ENCODE measurements around the gene SAMD3.
"Not testable (repeated sequence)": the region's sequence is repeated elsewhere in the genome, so short reads cannot be mapped to it uniquely, and the experiment has no call there.

SAMD3 gene, protein sequence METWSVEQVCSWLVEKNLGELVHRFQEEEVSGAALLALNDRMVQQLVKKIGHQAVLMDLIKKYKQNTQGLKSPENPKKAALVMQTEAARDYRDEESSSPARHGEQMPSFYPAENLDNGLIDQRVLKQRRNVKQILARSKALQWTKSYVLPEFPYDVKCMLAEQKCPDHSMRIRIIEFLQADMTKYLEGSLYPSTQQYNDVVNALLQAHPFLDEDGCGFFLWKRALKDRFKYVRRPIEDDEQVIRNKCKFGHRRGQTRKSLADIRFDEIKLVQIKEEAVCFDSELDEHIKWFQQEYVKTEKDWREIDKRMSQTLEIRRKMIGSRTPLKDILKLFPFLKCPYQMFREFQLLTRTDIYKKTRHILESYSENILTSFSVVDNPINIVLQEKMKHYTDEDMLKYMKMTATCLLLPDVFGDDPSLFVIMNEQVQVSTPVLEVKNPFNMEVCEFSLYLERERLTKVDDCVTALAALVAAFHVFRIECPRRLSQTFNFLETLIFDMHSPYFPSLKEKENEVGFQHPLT

DNA sequence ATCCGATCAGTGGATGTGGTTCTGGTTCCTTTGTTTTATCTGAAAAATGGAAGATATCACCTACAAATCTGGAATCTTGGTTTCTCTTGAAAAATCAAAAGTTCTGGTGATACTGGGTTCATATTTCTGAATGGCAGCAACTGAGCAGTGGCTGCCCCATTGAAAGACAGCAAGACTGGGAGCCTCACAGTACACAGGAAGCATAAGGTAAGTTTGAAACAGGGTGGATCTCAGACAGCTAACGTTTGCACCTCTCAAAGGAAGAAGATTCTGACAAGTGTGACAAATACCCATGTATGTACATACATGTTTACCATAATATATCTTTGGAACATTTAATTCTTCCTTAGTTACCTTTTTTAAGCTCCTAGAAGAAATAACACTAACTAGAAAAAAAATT lies at the start of gene SAMD3:
Gene SAMD3 (minus strand): TSS at position 177 of the 400 bp plus-strand sequence. CDS start 7,678 bp downstream, outside the sequence.
- DNase-seq: no peak

DNA sequence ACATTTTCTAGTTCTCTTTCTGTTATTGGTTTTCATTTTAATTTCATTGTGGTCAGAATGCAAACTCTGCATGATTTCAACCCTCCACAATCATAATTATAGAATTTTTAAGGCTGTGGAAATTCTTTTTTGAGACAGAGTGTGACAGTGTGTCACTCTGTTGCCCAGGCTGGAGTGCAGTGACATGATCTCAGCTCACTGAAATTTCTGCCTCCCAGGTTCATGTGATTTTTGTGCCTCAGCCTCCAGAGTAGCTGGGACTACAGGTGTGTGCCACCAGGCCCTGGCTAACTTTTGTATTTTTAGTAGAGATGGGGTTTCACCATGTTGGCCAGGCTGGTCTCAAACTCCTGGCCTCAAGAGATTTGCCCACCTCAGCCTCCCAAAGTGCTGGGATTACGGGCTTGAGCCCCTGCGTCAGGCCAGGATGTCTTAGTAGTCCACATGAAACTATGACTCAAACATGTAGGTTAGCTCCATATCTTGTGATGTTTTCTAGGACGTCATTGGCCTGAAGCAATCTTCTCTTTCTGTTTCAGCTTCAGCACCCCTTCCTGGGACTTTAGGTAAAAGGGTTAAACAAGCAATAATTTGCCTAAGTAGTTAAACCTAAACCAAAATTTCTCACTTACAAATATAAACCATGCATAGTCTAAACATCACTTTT lies 47.4 kb upstream of the SAMD3 start:
- DNase-seq: no peak

DNA sequence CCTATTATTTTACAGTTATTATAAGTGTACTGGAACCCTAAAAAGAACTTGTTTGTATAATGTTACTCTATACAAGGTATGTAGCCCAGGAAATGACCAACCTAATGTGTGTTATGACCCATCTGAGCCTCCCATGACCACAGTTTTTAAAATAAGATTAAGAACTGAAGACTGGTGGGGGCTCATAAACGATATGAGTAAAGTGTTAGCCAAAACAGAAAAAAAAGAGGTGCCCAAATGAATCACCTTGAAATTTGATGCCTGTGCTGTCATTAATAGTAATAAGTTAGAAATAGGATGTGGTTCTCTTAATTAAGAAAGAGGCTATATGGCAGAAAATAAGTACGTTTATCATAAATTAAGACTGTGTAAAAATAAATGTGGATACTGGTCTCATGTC lies 42.8 kb upstream of the SAMD3 start:
- DNase-seq: not testable (repeated sequence)

DNA sequence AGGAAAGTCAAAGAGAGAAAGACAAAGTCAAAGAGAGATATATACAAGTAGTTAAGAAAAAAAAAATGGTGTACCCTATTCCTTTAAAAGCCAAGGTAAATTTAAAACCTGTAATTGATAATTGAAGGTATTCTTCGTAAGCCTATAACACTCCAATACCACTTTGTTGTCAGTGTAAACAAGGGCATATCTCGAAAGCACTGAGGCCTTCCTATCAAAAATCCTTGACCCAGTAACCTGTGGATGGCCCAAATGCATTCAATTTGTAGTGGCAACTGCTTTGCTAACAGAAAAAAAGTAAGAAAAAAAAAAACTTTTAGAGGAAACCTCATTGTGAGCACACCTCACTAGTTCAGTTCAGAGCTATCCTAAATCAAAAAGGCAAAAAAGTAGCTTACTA lies 39.3 kb upstream of the SAMD3 start:
- no peak for DNase-seq

DNA sequence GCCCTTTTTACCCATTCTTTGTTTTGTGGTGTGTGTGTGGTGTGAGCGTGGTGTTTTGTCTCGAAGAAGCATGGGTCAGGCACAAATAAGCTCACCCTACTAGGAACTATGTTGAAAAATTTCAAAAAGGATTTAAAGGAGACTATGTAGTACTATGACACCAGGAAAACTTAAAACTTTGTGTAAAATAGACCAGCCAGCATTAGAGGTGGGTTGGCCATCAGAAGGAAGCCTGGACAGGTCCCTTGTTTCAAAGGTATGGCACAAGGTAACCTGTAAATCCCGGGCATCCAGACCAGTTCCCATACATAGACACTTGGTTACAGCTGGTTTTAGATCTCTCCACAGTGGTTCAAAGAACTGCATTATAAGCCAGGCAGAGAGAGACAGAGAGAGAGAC lies 38.8 kb upstream of the SAMD3 start:
- DNase-seq: not testable (repeated sequence)

DNA sequence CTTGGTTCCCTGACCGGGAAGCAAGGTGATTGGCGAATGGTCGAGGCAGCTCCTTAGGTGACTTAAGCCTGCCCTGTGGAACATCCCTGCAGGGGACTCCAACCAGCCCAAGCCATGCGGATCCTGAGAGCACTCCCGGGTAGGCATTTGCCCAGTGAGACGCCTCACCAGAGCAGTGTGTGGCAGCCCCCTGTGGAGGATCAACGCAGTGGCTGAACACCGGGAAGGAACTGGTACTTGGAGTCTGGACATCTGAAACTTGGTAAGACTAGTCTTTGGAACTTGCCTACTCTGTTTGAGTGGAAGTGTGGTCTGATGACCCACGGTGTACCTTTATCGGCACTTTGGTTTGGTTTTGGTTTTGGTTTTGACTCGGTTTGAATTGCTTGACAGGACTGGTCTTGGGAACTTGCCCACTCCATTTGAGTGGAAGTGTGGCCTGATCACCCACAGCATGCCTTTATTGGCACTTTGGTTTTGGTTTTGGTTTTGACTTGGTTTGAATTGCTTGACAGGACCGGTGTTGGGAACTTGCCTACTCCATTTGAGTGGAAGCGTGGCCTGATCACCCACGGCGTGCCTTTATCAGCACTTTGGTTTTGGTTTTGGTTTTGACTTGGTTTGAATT lies 38.0 kb upstream of the SAMD3 start:
- DNase-seq: not testable (repeated sequence)

DNA sequence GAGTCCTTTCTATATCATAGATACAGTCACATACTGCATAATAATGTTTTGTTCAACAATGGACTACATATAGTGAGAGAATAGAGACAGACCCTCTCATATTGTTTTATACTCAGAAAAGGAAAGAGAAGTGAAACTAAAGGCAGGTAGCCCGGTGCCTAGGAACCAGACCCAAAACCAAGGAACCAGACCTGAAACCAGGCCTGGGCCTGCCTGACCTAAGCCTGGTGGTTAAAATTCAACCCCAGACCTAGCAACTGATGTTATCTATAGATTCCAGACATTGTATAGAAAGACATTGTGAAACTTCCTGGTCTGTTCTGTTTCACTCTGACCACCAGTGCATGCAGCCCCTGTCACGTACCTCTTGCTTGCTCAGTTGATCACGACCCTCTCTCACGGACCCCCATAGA lies 37.3 kb upstream of the SAMD3 start:
- not testable (repeated sequence) for DNase-seq

DNA sequence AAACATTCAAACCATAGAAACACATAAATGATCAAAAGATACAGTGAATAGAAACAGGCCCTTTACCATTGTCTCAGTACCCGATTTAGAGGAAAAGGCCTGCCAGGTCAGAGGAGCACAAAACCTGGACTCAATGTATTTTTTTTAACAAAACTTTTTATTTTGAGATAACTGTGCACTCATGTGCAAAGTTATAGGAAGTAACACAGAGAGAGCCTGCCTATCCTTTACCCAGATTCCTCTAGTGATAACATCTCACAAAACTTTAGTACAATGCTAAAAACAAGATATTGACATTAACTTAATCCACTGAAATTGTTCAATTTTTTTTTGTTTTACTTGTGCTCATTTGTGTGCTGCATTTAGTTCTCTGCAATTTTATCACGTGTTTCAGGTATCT lies 36.8 kb upstream of the SAMD3 start:
- DNase-seq: no peak

DNA sequence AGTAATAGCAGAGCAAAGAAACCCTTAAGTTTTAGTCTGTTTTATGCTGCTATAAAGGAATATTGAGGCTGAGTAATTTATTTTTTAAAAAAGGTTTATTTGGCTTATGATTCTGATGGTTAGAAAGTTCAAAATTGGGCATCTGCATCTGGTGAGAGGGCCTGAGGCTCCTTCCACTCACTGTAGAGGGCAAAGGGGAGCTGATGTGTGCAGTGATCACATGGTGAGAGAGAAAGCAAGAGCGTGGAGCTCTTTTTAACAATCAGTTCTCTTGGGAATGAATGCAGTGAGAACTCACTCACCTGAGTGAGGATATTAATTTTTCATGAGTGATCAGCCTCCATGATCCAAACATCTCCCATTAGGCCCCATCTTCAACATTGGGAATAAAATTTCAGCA lies 36.4 kb upstream of the SAMD3 start:
- no peak for DNase-seq

DNA sequence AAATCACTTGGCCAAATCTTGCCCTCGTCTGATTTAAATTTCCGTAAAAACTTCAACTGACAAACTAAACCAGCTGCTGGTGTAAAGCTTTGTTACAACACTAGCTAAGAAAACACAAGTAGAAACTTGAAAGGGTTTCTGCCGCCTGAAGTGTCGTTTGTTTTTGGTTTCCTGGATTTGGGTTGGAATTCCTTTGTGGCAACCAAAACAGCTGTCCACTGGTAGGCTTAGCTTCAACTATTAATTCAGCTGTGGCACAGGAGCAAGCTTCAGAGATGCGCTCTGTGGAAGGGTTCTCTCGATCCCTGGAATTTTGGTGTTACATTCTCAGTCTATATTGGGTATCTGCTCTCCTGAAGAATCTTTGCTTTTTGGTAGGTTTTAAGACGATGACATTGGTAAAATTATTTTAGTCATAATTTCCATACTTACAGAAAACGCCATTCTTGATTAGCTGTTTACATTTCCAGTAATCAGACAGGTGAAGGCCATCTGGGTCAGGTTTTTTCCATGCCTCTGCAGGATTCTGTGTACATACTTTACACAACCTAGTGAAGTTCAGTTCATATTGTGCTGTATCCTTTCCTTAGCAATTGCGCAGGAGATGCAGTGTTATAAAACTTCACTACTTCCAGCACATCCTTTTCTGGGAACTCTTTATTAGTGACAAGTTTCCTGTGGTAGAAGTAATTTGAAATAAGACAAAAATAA lies 29.9 kb upstream of the SAMD3 start:
- DNase-seq: no peak

DNA sequence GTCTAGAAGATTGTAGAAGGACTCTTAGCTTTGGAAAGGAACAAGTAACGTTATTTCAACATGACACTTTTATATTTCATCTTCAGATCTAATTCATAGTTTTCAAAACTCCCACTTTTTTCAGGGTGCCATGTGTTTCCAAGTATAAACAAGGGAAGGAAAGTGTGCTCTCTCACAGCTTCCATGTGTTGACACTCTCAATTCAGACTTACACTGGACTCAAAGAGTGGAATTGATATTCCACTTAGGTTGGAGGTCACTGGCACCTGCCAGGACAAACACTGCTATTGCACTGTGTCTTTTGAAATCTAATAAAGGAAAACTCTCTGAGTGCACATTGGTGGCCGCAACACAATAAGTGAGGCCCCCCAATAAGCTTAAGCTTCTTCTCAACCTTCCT lies 22.5 kb upstream of the SAMD3 start:
- DNase-seq: no peak

DNA sequence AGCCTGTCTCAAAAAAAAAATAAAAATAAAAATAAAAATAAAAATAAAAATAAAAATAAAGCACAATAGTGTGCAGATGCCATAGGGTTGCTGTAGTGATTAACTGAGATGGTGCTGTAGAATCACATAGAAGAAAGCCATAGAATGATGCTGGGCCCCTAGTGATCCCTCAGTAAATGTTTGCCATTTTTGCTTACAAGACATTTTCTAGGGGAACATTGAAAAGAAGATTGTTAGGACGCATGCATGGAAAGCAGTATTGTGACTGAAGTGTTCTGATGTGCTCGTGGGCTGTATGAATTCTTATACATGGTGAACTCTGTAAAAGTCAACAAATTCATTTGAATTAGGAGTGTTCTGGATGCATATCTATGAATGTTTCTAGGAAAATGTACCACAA lies 22.0 kb upstream of the SAMD3 start:
- DNase-seq: no peak

DNA sequence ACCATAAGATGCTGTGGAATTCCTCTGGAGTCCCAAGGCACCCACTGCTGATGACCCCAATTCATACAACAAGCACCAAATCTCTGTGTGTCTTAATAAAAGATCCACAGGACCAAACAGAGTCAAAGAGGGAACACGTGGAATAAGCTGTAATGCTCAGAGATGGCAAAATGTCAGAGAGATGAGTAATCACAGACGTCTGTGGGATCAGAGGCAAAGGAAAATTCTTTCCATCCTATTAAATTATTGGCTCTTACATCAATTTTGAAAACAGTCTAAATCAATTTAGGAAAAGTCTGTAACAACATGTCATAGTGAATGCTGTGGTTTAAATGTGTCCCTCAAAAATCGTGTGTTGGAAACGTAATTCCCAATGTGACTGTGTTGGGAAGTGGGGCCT lies 17.5 kb upstream of the SAMD3 start:
- DNase-seq: no peak

DNA sequence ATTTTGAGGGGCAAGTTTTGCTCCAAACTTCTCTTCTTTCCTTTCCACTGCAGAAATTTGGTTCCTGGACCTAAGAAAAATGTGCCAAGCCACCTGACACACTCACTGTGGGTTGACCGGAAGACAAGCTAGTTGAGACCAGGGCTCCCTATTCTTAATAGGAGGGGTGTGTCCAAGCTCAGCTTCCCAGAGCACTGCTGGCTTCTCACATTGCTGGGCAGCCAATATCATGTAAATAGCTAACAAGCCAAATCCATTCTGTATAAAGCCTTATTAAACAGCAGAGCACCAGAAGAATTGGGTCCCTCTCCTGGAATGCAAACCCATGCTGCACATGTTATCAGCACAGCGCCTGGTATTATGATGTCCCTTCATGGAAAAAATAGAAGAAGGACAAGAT lies 17.0 kb upstream of the SAMD3 start:
- no peak for DNase-seq

DNA sequence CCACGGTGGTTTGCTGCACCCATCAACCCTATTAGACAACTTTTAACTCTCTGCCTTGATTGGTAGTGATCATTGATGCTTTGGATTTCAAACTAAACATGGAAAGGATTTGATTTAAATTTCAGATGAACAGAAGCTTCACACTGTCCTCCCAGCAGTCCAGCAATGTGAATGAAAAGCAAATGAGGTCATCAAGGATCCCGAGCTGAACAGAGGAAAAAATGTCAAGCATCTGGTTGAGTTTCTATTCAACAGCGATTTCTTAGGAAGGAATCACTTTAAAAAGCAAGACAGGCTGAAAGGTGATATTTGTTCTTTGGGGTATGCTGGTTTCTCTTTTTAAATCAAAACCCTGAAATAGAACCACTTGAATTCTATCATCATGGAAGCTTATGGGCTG lies 10.6 kb upstream of the SAMD3 start:
- DNase-seq: no peak

DNA sequence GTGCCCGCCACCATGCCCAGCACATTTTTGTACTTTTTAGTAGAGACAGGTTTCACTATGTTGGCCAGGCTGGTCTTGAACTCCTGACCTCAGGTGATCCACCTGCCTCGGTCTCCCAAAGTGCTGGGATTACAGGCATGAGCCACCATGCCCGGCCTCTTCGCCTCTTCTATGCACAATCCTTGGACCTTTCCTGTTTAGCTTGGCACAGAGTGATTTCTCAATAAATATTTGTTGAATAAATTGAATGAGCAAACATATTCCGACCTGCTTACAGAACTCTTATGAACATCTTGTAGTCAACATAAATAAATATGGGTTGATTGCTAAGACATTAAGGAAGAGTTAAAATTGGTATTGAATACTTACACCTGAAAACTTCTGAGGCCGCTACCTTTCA lies 7.8 kb upstream of the SAMD3 start:
- DNase-seq: not testable (repeated sequence)

DNA sequence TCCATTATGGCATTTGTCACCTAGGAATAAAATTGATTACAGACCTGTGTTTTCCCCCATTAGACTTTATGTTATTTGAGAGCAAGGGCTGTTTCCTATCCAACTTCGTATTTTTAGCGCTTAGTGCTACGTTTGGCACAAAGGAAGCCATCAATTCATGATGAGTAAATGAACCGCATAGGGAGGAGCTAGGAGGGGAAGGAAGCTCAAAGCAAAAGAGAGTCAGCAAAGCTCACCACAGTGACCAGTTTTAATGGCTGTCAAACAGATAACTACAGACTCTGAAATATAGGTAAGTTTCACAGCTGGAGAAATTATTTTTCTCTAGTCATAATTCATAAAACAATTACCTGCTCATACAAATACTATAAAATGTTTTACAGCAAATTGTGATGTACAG lies 6.9 kb upstream of the SAMD3 start:
- DNase-seq: no peak

DNA sequence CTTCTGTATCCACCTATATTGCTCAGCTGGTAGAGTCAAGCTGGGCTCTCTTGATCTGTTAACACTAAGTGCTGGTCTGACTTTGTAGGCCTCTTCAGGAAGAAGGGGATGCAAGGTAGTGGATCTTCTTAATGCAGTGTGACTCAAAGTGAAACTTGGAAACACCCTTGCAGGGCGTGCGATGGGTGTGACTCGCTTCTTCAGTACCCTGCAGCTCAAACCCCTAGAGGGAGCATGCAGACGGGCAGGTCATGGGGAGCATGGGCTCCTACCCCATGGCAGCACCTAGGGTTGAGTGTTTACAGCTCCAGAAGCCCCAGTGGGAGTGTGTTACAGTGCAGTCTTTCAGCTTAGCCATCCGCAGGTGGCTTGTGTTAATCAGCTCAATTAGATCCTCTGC lies 757 bp upstream of the SAMD3 start:
- DNase-seq: no peak

DNA sequence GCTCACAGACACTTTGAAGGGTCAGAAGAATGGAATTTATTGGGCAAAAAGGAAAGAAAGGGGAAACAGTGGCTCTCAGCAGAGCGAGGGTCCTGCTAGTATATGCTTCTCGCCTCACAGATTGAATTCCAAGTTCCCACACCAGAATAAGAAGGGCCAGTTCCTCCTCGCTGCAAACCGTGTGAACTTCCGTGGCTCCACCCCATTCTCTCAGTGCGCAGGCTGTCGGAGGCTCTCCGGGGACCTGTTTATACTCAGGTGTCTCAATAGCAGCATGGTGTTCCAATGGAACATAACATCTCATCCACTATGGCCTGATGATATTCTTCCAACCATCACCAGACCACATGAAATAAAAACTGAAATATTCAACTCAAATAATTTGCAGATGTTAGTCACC lies 4.6 kb downstream of the SAMD3 start:
- DNase-seq: no peak

DNA sequence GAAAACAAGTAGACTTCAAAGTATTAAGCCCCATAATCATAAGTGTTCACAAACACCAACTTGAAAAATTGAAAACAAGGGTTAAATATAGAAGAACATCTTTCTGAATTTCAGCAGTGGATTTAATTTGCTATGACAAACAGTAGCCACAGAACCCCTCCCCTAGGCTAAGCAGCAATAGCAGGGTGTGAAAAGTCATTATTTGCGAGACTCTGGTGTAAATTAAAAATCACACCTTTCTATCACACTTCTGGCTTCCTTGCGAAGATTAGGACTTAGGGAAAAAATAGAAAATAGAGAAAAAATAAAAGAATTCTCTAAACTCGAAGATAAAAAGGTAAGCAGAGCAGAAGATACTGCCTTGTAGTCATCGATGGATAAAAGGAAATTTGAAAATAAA lies 6.1 kb downstream of the SAMD3 start:
- no peak for DNase-seq

DNA sequence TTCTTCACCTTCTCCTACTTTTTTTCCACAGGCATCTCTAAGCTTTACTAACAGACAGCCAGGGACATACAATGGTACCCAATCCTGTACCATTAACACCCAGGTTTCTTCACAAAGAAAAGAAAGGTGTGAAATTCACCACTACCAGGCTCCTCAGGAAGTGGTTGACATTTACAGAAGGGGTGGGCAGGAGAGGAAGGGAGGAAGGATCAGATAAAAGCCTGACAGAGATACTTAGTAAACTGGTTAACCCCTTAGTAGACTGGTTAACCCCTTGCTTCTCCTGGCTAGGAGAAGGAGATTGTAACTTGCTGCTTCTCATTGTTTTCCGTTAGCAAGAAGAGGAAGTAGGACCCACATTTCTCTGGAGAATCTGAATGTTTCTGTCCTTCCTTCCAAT lies 7.2 kb downstream of the SAMD3 start:
- no peak for DNase-seq

DNA sequence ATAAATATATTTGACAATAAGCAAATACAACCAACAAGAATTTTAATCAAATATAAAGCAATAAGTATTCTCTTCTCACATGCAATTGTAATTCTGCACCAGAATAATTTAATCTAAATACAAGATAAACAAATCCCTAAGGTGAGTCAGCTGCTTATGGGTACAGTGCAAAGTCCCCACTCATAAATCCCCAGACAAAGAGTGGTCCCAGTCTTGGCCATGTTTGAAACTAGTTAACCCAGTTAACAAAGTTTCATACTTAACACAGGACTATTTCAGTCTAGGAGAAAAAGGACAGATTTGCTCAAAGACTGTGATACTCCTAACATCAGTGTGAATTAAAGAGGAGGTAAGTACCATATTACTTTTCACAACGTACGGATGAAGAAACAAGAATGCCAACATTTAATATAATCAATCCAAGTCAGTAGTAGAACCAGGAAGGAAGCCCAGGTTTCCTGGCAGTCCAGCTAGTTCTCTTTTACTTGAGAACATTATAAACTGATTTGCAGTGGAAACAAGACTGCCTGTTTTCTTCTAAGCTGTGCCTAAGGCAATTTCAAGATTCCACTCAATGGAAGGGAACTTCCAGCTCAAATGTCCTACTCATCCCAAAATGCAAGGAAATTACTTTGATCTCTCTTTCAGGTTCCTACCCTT lies 10.4 kb downstream of the SAMD3 start:
- no peak for DNase-seq

DNA sequence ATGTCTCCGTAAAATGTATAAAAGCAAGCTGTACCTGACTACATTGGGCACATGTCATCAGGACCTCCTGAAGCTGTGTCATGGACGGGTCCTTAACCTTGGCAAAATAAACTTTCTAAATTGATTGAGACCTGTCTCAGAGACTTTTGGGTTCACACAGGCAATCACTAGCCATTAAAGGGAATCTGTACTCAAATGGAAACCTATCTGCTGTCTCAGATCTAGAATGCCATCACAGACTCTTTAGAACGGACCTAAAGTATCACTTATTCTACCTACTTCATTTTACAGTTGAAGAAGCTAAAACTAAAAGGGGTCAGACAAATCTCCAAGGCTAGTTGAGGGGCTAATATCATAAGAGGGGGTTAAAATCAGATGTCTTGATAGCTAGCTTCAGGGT lies 11.1 kb downstream of the SAMD3 start:
- DNase-seq: no peak

Data from left hindlimb (tissue), 1 donor.